Kidney (tissue), 14 donors: ENCODE data around the gene FRMD4A. TPM values are rescaled to one million over a fixed set of nuclear protein-coding genes. Genes with fewer than 3 reads are reported as not detected.
A peak's percentile ranks its signal among the peaks of the same experiment; 100 is the strongest.

Experiments used
- DNase-seq, 5 donors: peaks; one replicate each; pipeline ENCODE4 v3.0.0-alpha.2; 2013 to 2020
- FAIRE-seq: peaks from 2 replicates; lab custom pipeline; 2012; peaks lifted over from hg19 to GRCh38; lab: Jason Lieb, UNC
- H3K27ac ChIP-seq, 2 donors: one replicate each; pipeline ENCODE4 v1.7.0; 2013; ENCODE audit warnings: low read depth in 2 of 2, low read length in 2 of 2, inconsistent platforms in 1 of 2
- H3K27me3 ChIP-seq: one replicate; pipeline ENCODE4 v1.7.1; 2013; ENCODE audit warnings: low read length, inconsistent platforms; ENCODE audit not compliant: control insufficient read depth, insufficient read depth
- H3K36me3 ChIP-seq, 3 donors: one replicate each; pipeline versions ENCODE4 v1.7.0 to v1.7.1; 2013; ENCODE audit warnings: low read length in 3 of 3, control low read depth in 1 of 3, inconsistent platforms in 1 of 3; ENCODE audit not compliant: insufficient read depth in 3 of 3, control insufficient read depth in 2 of 3
- H3K4me1 ChIP-seq, 3 donors: one replicate each; pipeline versions ENCODE4 v1.7.0 to v1.7.1; 2013; ENCODE audit warnings: low read length in 3 of 3, inconsistent platforms in 1 of 3, low read depth in 1 of 3; ENCODE audit not compliant: control insufficient read depth in 2 of 3, insufficient read depth in 2 of 3
- H3K4me3 ChIP-seq, 3 donors: one replicate each; pipeline versions ENCODE4 v1.7.0 to v1.8.1; 2013; ENCODE audit warnings: low read length in 3 of 3, control low read depth in 1 of 3, inconsistent platforms in 1 of 3
- H3K9ac ChIP-seq, 3 donors: one replicate each; pipeline versions ENCODE4 v1.7.0 to v1.7.1; 2013; ENCODE audit warnings: low read length in 3 of 3, control low read depth in 1 of 3, inconsistent platforms in 1 of 3
- H3K9me3 ChIP-seq, 3 donors: one replicate each; pipeline versions ENCODE4 v1.7.0 to v1.7.1; 2013; ENCODE audit warnings: low read length in 3 of 3, control low read depth in 1 of 3, inconsistent platforms in 1 of 3; ENCODE audit not compliant: control insufficient read depth in 2 of 3, insufficient read depth in 1 of 3
- CTCF ChIP-seq: IDR thresholded peaks from 3 replicates; pipeline ENCODE4 v1.5.1; 2012; ENCODE audit warnings: mild to moderate bottlenecking, moderate library complexity, borderline replicate concordance; ENCODE audit not compliant: insufficient read depth; ENCODE audit errors: extremely low read depth
- intact Hi-C: fragments of 100-400 bp; cut with DNase I; formaldehyde crosslinking; loops from one replicate; pipeline ENCODE4 v1.11.1; 2022
- polyA plus RNA-seq: library from polyadenylated mRNA; stranded (reverse); fragments of 350-450 nt; fragmentation: Illumina TruSeq; extraction: RNeasy Lipid Tissue Mini Kit (QIAGEN cat#74804); gene quantifications from one replicate; pipeline ENCODE4 v1.2.3, GENCODE V29; 2014; ENCODE audit warnings: low read depth, low replicate concordance; ENCODE audit not compliant: insufficient read depth
- total RNA-seq: library from RNA; stranded (reverse); fragmentation: NEBNext Ultra II Directional; extraction: Animal tissue kit (Norgen Biotek cat#: 25700); gene quantifications from one replicate; pipeline ENCODE4 v1.2.1, GENCODE V29; 2021
- donor health status: control.
- donor health status: control.
- donor health status: control.
- donor health status: control.
- donor health status: control.
- donor health status: DM: yes; HTN: yes; CAD: no.
- donor health status: Normal renal cell carcinoma (clear cell type).

Gene FRMD4A
- total and polyA plus RNA-seq, 2 donors from 2014 or later, result 16.0 to 68.2 TPM

GRCh38 chr10:14253079-14253478 lies 77.6 kb downstream of the FRMD4A start:
- H3K36me3 ChIP-seq, result no peaks in the 10 kb centered on the region
- no peak overlapping the region for H3K27ac ChIP-seq
- DNase-seq, result no peak
- peaks cover 0 to 6% (median 0%) of the 10 kb centered on the region in 3 donors for H3K9me3 ChIP-seq
- no peaks in the 10 kb centered on the region for H3K27me3 ChIP-seq
- TF ChIP-seq CTCF, result no peak
- no peaks in the 10 kb centered on the region for H3K4me1 ChIP-seq
- intact Hi-C loops, result no loop called here
- H3K4me3 ChIP-seq, result no peak overlapping the region
- FAIRE-seq, result no peak
- H3K9ac ChIP-seq, result no peak overlapping the region

GRCh38 chr10:14250496-14251076 lies 80.1 kb downstream of the FRMD4A start:
- no peak for DNase-seq
- Histone ChIP-seq H3K4me1 (no peaks in the 10 kb centered on the region), H3K9me3 (peaks cover 0 to 6% (median 0%) of the 10 kb centered on the region in 3 donors), H3K27ac (no peak overlapping the region), H3K9ac (no peak overlapping the region), H3K4me3 (no peak overlapping the region), H3K27me3 (no peaks in the 10 kb centered on the region), H3K36me3 (no peaks in the 10 kb centered on the region)
- TF ChIP-seq CTCF, result no peak
- intact Hi-C loops, result no loop called here
- no peak for FAIRE-seq

GRCh38 chr10:14247377-14248116 lies 83.2 kb downstream of the FRMD4A start:
- Histone ChIP-seq H3K9ac (no peak overlapping the region), H3K36me3 (no peaks in the 10 kb centered on the region), H3K27ac (no peak overlapping the region), H3K4me1 (no peaks in the 10 kb centered on the region), H3K4me3 (no peak overlapping the region), H3K9me3 (peaks cover 0 to 6% (median 0%) of the 10 kb centered on the region in 3 donors), H3K27me3 (no peaks in the 10 kb centered on the region)
- intact Hi-C loops, result no loop called here
- no peak for FAIRE-seq
- TF ChIP-seq CTCF, result no peak
- peak in 1 of 5 donors; percentile 47 for DNase-seq
